Stimulated activated CD4-positive, alpha-beta T cell treated with anti-CD3 and anti-CD28 coated beads, Interleukin-1b, Interleukin-23, amount 100 ng/mL, for 48 hours (primary cell): Measurements from ENCODE around the gene AHDC1.
"Not testable (repeated sequence)": the region's sequence is repeated elsewhere in the genome, so short reads cannot be mapped to it uniquely, and the experiment has no call there.

Experiments
- DNase-seq: peaks from one replicate; pipeline ENCODE4 v3.0.0-alpha.2; 2020

AHDC1 gene

DNA sequence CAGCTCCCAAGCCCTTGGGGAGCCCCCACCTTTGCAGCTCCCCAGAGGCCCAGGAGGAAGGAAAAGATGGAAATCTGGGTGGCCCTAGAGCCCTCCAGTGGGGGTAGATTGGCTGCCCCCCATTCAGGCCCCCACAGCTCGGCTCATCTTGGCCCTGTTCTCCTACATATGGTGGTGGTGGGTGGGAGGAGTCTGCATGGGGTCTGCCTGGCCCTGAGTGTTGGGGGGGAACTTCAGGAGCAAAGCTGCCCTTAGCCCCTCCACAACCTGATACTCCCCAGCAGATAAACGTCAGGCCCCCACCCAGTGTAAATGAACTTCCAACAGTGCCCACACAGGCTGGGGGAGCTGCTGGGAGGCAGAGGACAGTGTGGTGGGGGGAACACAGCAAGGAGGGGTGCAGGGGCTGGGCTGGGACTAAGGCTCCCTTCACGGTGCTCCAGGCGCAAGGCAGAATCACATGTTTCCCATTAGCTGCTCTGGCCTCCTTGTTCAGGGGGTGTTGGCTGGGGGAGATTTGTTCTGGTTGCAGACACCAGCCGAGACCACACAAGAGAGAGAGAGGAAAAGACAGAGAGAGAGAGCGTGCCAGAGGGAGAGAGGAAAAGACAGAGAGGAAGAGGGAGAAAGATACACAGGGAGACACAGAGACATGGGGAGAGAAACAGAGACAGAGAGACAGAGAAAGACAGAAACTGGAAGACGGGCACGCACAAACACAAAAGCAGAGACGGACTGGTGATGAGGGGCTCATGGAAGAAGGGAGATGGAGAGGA, 42.6 kb downstream of the AHDC1 start:
- DNase-seq: no peak

DNA sequence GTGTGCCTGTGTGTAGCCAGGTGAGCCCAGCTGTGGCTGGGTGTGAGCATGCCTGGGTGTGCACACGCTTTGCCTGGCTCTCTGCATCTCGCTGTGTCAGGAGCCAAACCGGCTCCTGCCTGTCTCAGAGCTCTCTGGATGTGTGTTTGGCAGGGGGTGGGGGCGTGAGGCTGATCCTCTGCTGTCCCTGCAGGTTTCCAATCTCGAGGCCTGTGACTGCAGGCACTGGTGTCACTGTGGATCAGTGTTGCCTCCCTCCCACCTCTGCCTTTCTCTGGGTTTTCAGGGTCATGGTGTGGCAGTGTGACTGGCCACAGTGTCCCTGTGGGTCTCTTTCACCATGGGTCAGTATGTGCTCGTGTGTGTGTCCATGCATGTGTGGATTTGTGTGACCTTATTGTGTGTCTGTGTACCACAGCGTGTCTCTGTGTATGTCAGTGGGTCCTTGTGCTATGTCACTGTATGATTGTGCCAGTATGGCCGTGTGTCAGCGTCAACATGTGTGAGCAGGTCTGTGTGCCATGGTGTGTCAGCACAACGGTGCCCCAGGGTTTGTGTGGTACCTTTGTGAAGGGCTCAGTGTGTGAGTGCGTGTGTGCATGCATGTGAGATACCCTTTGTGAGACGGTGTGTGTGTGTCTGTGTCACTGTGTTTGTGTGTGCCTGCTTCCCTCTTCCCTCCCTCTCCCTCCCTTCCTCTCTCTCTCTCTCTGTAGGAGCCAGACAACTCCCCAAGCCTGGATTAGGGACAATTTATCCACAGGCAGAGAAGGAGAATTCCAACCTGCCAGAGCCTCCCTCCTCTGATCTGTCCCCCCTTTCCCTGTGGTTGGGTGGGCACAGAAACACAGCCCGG, 43.4 kb downstream of the AHDC1 start:
- no peak for DNase-seq

DNA sequence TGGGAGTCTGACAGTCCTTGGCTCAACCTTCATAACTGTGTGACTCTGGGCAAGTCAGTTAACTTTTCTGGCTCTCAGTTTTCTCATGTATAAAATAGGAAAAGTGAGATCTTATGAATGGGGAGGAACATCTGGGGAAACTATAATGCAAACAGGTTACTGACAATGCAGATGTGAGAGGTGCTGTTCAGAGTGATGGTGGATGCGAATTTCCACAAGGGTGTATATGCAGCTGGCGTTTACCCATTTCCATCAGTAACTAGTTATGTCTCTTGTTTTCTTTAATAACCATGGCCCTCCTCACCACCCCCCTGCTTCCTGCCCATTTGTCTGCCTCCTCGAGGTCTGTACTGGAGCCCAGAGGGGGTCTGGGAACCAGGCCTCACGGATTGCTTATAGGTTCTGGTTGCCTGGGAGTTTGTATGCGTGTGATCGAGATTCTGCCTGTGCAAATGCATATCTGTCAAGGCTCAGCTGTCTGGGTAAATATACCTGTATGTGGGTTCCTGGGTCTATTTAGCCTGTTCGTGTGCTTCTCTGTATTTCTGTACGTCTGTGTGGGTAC, 44.4 kb downstream of the AHDC1 start:
- DNase-seq: no peak

DNA sequence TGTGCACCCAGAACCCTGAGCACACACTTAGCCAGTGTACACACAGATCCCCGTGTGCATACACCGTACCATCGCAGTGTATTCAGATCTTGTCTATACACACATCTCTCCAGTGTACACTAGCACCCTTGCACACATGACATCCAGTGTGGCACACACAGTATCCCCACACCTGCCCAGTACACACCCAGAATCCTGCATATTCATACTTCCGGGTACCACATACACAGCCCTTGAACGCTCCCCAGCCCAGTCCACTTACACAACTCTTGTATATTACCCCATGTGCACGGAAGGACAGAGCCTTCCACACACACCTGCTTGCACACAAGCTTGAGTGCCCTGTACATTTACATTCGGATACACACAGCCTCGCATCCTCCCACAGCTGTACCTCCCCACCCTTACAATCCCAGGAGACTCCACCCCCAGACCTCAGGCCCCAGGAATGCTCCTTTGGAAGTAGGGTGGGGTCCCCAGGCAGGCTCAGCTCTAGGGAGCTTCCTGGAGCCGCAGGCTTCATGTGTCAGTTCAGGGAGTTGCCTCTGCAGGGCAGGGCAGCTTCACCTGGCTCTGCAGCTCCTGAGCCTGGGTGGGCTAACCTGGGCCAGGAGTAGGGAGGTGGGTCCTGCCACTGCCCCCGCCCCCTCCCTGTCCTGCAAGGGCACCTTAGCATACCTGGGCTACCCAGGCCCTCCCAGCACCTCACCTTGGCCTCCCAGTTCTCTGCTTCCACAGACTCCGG, 46.2 kb downstream of the AHDC1 start:
- no peak for DNase-seq

DNA sequence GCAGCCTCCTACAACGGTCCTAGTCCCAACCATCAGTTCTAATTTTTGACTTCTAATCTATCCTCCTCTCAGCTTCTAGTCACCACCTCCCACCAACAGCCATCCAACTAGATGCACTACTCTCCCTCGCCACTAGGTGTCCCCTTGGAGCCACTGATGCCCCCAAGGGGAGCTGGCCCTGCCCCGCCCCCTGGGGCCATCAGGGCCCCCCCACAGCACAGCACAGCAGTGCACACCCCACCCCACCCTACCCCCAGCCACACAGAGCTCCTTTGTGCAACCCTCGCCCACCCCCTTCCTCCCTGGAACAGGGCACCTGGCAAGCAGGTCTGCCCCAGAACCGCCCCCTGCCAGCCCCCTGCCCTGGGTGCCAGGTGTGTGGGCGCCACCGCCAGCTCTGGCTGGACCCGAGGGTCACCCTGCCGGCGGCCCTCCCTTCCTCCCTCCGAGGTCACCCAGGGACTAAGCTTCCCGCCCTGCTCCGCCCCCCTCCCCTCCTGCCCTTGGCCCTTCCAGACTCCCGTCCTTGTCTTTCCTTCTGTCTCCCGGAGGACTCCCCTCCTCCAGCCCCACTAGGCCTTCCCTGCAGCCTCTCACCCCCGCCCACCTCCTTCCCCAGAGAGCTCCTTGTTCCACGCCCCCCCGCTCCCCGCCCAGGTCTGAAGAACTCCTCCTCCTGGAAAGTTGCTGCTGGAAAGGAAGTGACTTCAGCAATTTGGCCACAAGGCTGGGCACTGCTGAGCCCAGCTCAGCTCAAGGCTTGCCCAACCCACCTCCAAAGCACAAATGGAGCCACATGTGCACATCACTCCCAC, 47.0 kb downstream of the AHDC1 start:
- DNase-seq: peak; percentile 73

DNA sequence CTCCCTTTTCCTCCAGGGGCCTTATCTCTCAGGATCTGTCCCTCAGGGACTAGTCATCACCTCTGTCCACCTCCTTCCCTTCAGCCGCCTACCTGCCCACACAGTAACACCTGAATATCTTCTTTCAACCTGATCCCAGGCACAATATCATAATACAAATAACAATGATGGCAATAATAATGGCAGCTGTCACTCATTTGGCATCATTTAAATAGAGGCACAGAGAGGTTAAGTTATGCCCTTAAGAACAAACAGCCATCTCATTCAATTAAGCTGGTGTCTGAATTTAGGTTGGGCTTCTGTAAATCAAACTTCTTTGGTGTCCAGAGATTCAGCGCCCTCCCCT, 47.5 kb downstream of the AHDC1 start:
- DNase-seq: no peak

DNA sequence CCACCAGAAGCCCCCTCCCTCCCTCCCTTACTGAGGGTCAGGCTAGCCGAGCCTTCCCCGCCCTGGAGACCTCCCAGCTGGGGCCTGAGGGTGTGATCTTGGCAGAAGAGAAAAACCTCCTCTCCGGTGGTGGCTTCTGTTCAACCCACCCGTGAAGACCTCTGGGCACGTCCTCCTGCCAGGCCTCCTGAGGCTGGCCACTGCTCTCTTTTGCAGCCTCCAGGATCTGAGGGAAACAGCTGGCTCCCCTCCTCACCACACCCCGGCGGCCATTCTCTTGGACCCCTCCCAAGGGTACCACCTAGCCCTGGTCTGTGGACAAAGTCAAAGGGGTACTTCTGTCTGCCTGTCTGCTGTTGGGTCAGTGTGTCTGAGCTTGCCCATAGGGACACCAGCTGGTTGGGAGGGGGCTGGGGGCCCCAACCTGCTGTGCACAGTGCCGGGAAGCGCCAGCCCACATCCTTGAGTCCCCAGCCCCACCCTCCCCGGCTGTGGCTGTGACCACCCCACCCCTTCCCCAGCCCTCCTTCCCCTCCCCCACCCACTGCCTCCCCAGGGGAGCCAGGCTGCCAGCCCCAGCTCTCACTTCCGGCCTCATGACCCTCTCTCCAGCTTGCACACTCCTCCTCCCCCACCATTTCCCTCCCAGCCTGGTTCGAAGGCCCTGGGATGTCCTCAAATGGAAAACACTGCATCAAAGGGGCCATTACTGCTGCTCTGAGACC, 48.1 kb downstream of the AHDC1 start:
- DNase-seq: no peak

DNA sequence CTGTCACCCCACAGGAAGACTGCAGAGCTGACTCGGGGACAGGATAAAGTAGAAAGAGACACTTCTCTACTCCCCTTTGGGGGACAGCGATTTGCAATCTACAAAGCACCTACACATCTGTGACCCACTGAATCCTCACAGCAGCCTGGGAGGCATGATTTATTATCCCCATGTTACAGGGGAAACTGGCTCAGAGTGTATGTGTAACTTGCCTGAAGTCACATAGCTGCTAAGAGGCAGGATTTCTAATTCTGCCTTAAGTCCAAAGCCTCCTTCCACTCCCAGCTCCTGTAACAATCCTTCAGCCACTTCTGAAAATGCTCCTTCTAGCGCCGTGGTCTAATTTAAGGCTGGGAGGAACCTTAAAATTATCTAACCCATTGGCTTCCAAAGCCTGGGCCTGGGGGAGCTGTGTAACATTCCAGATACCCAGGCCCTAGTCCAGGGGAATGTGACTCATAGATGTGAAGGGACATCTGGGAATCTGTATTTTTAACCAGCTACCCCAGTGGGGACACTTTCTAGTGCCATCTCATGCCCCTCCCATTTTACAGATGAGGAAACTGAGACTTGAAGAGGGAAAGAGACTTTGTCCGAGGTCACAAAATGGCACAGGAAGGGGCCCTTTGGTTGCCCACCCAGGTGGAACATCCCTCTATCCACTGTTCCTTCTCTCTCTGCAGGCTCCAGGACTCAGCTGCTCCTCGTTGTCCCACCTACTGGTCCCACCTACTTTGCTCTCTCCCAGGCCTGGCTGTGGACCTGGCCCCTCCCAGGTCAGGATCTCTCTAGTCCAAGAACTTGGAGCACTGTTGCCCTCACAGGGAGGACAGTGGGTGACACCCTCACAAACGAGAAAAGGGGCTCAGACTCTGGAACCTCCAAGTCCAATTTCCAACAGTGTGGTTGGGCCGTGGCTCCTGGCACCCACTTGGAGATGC, 48.9 kb downstream of the AHDC1 start:
- no peak for DNase-seq

DNA sequence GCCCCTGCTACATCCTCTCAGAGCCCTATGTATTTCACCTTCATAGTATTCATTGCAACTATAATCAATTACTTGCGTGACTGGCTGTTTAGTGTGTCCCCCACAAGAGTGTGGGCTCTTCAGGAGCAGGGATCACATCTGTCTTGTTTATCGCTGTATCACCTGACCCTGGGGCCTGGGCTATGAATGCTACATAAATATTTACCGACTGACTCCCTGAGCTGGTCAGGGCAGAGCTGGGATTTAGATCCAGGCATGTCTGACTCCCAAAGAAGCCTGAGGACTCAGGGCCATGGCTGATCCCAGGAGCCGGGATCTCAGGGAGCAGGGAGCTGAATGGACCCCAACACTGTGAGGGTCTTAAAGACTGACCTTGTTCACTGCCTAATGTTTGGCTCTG, 49.7 kb downstream of the AHDC1 start:
- no peak for DNase-seq

DNA sequence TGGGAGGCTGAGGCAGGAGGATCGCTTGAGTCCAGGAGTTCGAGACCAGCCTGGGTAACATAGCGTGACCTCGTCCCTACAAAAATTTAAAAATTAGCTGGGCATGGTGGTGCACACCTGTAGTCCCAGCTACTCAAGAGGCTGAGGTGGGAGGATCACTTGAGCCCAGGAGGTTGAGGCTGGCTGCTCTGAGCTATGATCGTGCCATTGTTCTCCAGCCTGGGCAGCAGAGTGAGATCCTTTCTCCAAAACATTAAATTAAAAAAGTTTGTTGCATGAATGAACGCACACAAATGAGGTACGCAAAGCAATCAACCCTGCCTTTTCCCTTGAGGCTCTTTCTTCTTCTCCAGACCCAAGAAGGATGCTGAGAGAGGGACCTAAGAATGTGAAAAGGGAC, 50.1 kb downstream of the AHDC1 start:
- not testable (repeated sequence) for DNase-seq

DNA sequence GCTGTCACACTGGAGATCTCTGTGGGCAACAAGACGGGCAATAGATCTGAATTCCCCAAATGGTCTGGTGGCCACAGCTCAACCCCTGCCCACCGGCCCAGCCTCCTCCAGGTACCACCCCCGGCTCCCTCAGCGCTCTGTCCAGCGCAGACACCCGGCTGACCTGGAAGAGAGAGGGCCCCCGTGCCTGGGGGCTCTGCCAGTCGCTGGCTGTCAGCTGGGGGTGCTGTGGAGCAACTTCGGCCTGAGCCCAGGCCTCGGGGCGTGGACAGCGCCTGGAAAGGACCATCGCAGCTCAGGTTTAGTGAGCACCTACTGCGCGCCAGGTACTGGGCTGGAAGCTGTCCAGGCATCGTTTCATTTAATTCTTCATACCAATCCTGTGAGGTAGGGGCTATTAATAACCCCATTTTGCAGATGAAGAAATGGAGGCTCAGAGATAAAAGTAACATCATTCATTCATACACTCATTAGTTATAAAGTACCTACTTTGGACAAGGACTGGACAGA, 51.0 kb downstream of the AHDC1 start:
- no peak for DNase-seq

DNA sequence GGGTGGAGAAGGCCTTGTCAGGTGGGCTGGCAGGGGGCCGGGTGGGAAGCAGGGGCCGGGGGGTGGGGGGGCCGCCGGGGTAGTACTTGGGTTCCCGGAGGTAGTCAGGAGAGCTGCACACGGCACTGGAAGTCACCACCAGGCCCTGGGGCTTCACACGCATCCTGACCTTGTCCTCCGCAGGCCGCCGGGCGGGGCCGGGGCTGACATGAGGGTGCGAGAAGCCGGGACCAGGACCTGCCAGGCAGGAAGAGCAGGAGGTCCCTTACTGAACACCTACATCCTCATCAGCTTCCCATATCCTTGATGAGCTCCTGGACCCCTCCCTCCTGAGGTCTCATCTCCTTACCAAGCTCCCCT, 52.0 kb downstream of the AHDC1 start:
- DNase-seq: no peak

DNA sequence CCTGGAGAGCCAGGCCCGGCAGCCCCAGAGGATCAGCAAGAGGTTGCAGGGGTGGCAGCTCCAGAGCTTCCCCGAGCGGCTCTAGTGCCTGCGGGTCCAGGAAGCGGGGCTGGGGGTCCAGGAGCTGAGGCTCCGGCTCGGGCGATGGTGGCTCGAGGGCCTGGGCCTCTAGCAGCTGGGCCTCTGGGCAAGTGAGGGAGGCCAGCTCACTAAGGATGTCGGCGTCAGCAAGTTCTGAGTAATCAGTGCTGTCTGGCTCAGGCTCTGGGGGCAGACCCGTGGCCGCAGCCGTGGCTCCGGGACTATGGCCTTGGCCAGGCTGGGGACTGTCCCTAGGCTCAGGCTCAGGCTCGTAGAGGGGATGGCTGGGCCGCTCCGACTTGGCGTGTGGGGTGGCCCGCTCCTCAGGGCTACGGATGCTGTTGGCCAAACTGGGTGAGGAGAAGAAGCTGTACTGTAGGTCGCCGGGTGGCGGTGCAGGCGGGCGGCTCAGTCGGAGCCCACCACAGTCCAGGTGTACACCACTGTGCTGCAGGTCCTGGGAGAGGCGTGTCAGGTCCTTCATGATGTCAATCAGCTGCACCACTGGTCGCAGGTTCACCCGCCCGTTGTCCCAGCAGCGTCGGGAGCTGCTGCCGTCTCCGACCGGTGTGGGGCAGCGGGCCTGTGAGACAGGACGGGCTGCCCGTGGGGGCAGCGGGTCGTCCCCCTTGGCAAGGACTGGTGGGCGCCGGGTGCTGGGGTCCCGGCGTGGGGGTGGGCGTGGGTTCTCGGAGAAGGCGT, 52.6 kb downstream of the AHDC1 start:
- no peak for DNase-seq

DNA sequence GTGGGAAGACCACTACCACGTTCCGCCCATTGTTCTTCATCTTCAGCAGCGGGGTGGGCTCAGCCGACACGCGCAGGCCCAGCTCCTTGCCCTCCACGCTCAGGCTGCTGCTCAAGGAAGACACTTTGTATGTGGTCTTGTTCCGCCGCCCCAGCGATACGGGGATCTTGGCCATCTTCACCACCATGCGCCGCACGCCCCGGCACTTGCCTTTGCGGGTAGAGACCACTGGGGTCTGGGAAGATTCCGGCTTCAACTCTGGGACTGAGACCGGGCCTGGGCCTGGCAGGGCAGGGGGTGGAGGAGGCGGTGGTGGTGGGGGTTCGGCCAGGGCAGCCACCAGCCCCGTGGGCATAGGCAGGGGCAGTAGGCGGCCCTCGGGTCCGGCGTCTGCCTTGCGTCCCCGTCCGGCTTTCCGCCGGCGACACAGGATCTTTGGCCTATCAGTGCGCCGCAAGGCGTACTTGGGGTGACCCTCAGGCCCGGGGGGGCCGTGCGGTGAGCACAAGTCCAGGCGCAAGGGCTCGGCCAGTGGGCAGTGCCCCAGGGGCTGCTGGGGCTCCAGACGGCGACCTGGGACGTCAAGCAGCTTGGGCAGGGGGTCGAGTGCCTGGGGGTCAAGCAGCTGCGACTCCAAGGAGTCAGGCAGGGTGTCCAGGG, 53.3 kb downstream of the AHDC1 start:
- DNase-seq: no peak

DNA sequence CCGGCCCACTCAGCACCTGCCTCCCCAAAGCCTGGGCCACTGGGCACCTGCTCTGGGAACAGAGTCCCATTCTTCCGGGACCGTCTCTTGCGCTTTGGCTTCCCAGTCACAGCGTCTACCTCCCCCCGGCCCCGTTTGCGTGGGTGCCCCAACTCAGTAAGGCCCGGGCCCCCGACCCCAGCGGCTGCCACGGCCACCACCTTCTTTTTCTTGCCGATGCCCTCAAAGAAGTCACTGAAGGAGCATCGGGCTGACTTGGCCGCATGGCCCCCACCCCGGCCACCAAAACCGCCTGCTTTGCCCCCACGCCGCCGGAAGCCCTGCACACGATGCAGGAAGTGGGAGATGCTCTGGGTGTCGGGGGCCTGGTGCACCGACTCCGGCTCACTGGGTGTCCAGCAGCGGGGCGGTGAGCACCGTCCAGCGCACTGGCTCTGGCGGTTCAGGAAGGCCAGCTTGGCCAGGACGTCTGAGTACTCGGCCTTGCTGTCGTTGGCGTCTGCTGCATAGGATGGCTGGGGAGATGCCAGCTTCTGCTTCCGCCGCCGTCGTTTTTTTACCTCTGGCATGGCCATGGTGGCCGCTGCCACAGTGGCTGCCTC, 54.0 kb downstream of the AHDC1 start:
- DNase-seq: no peak

DNA sequence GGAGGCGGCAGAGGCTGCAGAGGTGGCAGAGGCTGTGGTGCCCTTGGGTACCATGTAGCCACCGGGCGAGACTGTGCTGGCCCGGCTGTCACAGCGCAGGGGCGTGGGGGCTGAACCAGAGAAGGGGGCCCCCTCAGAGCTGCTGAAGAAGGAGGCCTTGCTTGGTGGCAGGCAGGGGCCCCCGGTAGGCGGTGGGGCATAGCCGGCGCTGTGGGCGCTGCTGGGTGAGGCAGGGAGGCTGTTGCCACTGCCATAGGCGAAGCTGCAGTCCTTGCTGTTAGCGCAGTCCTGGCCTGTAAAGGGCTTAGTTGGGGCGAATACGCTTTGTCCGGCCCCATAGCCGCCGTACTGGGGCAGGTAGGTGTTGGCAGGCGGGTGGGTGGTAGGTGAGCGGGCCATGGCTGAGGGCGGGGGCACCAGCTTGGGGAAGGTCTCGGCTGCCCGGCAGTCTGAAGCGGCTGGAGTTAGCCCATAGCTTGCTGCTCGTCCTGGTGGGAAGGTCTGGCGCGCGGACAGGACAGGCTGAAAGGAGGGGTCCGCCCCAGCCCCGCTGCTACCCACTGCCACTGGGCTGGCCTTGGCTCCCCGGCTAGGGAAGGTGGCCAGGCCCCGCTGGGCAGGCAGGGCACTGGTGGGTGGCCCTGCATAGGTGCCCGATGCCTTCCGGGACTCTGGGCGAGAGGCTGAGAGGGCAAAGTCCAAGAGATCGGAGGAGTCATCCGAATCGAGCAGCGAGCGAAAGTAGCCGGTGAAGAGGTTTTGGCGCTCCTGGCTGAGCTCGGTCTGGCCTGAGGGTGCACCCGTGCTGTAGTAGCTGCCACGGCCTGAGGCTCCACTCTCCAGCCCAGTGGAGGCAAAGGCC, 54.9 kb downstream of the AHDC1 start:
- no peak for DNase-seq

DNA sequence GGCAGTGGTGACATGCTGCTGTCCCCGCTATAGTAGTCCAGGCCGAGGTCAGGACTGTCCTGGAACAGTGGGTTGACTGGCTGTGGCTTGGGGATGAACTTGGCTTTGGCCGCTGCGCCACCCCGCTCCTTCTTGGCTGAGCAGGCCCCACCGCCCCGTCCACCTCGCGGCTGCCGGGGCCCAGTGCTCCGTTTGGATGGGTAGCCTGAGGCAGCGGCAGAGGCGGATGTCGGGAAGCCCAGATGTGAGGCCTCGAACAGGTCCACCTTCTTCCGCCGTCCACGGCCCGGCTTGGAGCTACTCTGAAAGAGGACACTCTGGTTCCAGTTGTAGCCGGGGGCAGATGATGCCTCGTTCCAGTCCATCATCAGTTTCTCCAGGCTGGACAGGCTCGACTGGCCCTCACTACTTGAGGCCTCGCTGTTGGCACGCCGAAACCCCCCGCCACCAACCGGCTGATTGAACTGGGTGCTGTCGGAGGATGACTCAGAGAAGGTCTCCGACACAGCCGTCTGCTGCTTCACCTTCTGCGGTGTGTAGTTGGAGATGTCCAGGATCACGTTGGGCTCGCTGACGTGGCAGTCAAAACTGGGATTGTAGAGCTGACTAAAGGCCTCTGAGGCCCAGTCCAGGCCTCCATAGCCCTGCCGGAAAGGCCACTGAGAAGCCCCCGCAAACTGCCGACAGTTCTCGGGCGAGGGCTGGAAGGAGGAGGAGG, 55.6 kb downstream of the AHDC1 start:
- no peak for DNase-seq
